Ecto neural progenitor cell (in vitro differentiated cells): ENCODE measurements around the gene FGF21.
"Not testable (repeated sequence)": the region's sequence is repeated elsewhere in the genome, so short reads cannot be mapped to it uniquely, and the experiment has no call there.

ENCODE experiments used
- DNase-seq: peaks from one replicate; pipeline ENCODE4 v3.0.0-alpha.2; 2018; ENCODE audit warnings: low spot score

FGF21 gene, protein sequence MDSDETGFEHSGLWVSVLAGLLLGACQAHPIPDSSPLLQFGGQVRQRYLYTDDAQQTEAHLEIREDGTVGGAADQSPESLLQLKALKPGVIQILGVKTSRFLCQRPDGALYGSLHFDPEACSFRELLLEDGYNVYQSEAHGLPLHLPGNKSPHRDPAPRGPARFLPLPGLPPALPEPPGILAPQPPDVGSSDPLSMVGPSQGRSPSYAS

DNA sequence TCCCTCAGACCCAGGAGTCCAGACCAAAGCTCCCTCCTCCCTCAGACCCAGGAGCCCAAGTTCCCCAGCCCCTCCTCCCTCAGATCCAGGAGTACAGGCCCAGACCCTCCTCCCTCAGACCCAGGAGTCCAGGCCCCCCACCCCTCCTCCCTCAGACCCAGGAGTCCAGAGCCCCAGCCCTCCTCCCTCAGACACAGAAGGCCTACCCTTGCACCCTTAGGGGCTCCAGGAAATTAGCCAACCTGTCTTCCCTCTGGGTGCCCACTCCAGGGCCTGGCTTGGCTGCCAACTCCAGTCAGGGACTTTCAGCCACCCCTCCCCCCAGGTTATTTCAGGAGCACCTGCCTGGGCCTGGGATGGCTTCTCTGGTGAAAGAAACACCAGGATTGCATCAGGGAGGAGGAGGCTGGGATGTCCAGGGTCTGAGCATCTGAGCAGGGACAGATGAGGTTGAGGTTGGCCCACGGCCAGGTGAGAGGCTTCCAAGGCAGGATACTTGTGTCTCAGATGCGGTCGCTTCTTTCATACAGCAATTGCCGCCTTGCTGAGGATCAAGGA lies at the start of gene FGF21:
Gene FGF21, plus strand, starts transcription at position 441 of the 558 bp plus-strand sequence. CDS start 713 bp downstream, outside the sequence.
- no peak for DNase-seq

DNA sequence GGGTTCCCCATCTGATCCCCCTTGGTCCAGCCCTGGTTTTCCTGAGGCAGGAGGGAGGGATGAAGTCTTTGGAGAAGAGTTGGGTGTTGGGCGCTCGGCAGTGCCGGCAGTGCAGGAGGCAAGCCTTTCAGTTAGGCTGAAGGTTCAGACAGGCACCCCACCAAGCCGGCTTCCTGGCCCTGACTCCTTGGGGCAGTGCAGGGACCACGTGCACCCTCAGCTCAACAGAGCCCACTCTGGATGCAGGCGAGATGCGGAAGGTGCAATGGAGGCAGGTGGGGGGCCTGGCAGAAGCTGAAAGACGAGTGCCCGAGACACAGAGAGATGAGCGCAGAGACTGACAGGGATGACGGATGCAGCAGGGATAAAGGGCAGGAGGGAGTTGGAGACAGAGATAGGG lies 46.9 kb upstream of the FGF21 start:
- DNase-seq = no peak

DNA sequence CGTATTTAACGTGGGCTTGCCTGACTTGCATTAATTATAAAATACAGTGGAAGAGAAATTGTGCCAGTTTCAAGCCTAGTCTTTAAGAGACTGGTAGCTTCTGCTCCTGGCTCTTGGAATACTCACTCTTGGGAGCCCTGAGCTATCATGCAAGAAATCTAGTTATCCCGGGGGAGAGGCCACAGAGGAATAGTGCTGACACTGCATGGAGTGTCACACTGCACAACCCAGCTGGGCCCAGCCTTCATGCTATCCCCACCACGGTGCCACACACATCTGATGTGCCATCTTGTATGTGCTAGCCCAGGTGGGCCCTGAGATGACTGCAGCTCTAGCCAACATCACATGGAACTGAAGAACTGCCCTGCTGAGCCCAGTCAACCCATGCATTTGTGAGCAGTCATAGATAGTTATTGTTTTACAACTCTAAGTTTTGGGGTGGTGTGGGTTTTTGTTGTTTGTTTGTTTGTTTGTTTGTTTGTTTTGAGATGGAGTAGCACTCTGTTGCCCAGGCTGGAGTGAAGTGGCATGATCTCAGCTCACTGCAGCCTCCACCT lies 44.1 kb upstream of the FGF21 start:
- no peak for DNase-seq

DNA sequence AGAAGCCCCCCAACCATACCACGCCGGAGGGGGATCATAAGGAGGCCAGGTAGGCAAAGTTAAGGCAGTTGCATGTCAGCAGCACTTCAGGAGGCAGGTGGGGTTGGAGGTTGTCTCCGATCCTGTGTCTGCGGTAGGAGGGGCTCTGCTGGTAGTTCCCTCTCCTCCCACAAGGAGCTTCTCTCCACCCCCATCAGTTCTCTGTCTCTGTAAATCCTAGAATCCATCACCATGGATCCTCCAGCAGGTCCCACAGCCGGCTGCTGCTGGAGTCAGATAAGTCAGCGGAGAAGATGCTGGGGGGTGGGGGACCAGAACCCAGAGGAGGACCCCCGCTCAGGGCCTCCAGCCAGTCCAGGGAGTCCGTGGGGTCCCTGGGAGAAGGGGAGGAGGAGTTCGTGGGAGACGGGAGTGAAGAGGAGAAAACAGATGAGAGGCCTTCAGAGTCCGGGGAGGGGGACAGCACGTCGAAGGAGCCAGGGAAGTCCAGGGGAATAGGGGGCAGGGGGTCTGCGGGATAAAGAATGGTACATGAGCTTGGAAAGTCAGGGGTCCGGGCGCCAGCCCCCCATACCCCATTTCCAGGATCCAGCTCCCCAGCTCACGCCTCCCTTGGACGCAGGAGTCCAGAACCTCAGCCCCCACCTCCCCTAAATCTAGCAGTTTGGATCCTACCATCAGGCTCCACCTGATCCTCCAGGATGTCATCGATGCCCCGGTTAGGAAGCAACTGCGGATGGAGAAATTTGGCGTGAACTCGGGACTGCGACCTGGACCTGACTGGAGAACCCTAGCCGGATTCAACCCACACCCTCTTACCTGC lies 42.1 kb upstream of the FGF21 start:
- DNase-seq = peak; percentile 67

DNA sequence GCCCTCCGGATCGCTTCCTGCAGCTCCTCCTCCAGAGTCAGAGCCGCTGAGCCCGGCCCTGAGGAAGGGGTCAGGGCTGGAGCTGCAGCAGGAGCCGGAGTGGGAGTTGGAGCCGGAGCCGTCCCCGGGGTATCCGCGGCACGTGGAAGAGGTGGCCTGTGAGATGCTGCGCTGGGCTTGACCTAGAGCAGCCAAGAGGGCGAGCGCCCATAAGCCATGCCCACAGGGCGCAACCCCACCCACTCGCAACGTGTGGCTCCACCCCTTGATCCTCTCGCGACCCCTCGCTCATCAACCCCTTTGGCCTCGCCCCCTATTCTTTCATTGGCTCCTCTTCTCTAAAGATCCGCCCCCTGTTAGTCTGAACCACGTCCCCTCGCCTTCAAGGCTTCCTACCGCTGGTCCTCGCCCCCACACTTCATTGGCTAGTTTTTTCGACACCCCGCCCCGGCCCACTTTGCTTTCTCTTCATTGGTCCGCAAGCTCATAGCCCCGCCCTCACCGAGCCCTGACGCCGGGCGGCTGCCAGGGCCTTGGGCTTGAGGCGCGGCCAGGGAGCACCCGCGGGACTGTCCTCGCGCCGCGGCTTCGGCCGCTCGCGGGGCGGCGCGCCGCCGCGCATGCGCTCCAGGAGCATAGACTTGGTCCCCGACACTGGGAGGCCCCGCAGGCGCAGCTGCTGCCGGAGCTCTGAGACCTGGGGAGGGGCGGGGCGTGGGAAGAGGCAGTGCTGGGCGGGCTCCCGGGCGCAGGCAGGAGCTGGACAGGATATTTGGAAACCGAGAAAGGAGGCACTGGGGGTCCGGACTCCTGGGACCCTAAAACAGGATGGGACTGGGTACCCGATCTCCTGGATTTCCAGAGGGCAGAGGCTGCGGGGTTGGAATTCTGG lies 41.2 kb upstream of the FGF21 start:
- DNase-seq = peak; percentile 99

DNA sequence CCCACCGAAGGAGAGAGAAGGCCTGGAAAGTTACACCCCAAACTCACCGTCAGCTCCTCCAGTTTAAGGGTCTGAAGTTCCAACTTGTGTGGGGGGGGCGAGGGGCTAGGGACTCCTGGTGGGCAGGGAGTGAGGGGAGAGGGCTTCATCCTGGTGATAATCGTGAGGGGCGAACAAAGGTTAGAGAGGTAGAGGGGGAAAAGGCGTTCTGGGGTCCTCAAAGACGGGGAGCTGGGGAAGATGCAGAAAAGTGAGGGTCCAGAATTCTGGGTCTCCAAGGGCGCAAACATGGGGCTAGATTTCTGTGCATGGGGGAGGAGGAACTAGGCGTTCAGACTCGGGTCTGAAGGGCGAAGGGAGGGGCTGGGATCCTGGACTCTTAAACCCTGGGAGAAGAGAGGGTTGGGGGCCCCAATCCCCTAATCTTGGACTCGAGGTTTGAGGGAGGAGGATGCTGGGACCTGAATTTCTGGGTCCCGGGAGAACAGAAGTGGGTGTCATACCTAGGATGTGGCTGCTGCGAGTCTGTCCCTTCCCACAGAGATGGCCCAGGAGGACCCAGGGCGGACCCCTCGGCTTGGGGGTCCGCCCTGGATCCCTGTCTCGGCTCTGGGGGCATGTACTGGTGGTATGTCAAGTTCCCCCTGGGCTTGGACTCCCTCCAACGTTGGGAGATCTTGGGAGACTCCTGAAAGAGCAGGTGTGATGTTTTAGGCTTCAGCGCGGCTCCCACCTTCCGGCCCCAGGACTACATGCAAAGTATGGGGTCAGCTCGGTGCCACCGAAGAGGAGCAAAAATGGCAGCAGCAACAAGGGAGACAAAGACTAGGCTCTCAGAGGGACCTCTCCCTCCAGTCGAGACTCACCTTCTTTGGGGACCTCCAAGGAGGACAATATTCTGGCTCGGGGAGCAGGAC lies 40.3 kb upstream of the FGF21 start:
- no peak for DNase-seq

DNA sequence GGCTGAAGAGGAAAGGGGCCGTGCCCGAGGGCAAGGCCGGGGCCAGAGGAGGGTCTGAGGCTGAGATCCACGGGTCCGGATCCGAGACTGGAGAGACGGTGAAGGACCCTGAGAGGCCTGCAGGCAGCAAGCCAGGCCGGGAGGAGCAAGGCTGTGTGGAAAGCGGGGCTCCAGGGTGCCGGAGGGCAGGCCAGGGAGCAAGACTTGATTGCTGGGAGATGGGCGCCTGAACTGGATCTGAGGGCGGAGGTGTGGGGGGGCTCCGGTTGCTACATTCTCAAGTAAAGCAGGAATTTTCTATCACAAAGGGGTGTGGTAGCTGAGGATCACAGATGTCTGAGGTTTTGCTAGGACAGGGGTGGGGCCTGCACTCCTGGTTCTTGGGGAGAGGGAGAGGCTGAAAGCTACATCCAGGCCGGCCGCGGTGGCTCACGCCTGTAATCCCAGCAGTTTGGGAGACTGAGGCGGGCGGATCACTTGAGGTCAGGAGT lies 39.6 kb upstream of the FGF21 start:
- peak; percentile 54 for DNase-seq

DNA sequence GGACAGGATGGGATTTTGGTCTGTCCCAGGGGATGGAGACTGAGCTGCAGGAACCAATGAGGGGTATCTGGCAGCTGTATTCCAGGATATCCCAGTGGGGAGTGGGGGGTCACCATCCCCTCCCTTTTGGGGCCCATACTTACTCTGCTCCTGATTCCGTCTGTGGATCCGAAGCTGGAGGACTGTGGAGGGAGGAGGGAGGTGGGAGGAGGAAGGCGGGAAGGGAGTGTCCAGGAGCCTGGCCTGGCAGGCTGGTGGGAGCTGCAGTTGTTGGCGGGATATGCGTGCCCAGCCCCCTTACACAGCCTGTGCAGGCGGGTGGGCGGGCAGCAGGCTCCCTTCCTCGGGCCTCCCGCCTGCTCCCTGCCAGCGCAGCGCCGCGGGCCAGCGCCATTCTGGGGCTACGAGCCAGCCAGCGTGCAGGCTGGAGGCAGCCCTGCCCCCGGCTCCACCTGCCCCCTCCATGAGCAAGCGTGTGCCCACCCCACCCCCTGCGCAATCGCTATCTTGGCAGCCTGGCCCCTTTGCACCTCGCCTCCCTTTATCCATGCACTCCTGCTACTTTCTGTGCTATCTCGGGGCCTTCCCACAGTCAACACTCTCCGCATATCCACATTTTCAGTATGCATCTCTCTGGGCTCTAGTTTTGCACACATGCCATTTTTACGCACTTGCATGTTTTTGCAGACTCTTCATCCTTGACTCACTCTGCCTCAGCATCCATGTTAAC lies 38.6 kb upstream of the FGF21 start:
- peak; percentile 67 for DNase-seq

DNA sequence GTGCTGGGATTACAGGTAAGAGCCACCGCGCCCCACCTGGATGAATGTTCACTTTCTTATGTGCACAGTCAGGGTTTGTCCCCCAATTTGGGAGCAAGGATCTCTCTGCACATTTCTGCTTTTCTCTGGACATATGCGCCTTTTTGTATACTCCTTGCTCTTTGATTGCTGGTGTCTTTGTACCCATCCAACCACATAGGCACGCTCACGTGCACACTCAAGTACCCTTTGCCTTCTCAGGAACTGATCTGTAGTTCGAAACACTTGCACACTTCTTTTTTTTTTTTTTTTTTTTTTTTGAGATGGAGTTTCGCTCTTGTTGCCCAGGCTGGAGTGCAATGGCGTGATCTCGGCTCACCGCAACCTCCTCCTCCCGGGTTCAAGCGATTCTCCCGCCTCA lies 37.2 kb upstream of the FGF21 start:
- DNase-seq = not testable (repeated sequence)

DNA sequence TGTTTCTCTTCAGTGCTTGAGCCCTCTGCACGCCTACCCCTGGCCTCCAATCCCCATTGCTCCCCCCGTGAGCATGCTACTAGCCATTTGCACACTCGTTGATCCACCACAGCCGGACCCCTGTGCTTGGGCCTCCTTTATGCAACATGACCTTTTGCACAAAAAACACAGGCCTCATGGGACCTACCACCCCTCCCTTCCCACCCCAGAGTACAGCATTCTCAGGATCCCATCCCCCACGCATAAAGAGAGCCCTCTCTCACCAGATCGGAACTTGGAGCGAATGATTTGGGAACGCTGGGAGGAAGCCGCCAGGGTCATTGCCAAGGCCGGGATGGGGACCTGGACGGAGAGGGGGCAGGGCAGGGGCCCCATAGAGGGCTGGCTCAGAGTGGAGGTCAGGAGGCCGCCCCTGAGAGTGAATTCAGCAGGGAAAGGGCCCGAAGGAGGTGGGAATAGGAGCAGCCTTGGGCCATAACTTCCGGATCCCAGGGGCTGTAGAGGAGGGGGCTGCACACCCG lies 36.6 kb upstream of the FGF21 start:
- DNase-seq = no peak

DNA sequence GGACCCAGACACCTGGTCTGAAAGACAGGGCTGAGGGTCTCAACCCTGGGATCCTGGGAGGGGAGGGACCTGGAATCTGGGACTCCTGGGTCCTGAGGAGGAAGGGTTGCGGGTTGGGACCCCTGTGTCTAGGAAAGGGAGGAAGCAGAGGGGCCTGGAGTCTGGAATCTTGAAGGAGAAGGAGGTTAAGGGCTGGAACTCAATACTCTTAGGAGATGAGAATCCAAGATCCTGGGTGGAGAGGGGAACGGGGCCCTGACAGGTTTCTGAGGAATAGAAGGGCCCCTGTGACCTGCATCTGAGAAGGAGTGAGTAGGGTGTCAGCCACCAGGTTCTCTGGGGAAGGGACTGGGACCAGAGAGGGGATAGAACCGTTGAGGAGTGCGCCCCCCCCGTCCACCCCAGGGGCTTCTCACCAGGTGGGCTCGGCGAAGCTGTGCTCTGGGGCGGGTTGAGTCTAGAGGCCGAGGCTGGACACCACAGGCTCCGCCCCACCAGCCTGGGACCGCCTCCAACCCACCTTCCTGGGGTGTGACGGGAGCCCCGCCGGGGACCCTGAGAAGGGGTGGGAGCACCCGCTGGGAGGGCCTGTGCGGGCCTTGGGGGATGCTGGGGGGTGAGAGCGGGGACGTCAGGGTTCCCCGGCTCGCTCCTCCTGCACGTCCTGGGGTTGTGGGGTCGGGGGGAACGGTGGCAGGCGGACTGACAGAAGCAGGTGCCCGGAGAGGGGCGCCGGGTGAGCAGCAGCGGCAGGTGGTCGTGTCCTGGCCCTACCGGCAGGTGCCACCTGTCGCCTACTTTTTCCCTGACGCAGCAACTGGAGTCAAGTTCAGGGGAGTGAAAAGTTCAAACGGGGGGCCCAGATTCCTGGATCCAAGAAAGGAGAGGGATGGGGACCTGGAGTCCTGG lies 35.8 kb upstream of the FGF21 start, which contains the start of gene MAMSTR:
Gene MAMSTR, minus strand, starts transcription at position 463 of the 909 bp plus-strand sequence. CDS start 694 bp downstream, outside the sequence.
- no peak for DNase-seq

DNA sequence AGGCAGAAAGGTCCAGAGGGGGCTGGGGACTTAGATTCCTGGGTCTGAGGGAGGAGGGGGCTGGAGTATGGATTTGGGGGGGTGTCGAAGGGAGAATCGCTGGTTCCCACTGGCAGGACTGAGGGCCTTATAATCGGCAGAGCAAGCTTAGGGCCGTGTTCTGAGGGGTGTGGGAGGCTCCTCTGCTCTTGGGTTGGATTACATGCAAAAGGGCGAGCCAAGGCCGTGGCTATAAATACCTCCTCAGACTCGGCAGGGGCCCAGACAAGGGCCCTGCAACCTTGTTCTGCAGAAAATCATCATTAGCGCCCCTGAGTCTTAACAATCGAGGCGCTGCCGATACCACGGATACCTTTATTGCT lies 35.1 kb upstream of the FGF21 start:
- DNase-seq = no peak

DNA sequence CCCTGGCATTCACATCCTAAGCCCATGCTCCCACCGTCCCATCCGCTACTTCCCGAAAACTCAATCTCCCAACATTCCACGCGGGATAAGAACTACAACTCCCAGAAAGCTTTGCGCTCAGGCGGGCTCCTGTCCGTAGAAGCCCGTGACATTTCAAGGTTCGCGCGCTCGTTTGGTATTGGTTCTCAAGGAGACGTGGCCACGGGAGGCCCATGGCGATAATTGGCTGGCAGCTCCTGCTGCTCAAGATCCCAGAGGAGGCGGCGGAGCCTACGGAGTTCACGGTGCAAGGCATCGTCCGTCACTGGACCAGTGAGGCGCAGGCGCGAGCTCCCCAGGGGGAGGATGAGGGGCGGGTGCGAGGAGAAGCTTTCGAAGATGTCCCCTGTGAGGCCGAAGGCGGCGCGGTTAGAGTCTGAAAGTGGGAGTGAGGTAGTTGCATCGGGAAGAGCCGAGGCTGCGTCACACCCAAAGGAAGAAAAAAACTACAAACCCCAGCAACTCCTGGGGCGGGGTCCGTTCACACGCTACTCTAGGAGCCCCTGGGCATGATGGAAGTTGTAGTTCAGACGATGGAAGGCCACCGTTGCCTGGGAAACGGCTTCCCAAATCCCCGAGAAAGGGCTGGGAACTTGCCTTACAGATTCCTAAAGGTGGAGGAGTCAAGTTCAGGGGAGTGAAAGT lies 34.6 kb upstream of the FGF21 start:
- DNase-seq = peak; percentile 99

DNA sequence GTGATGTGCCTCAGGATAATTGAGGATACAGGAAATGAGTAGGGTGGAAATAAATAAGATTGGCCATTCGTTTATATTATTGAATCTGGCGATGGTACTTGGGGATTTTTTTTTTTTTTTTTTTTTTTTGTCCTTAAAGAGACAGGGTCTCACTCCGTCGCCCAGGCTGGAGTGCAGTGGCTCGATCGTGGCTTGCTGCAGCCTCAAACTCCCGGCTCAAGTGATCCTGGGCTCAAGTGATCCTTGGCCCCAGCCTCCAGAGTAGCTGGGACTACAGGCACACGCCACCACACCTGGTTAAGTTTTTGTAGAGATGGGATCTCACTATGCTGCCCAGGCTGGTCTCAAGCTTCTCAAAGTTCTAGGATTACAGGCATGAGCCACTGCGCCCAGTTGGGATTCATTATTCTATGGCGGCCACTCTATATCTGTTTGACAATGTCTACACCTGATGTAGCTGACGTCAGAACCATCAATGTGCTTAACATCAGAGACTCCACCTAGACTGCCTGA lies 33.1 kb upstream of the FGF21 start:
- DNase-seq = no peak

DNA sequence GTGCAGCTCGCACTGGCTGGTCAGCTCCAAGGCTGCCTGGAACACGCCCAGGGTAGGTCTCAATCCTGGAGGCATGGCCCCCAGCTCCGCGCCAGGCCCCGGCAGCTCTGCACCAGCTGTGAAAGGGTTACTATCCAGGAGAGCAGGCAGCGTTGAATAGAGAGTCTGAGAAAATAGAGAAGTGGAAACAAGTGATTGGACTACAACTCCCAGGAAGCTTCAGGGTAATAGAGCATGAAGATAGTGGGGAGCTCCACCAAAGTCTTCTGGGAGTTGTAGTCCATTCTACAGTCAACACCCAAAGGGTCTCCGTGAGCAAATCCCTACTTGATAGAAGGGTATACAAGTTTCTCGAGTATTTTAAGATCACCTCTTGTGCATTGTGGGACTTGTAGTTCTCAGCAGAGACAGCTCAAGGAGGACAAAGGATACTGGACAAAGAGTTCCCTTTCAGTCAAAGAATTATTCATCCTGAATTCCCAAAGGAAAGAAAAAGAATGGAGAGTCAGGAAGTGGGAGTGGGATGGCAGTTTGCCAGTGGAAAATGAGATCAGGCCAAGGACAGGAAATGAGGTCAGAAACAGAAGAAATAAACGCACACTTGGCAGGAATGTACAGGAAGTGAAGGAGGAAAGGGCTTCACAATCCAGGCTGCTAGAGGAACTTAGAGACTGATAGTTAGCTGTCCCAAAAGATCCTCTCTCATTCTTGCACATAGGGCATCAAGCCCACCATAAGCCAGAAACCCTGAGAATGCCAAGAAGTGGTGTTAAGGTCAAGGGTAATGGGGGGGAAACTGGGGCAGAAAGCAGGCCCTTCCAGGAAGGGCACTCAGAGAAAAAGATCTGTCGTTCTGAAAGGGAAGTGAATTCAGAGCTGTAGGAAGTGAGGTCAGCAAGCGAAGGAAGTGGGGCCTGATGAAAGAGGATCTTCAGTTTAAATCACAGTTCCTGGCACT lies 30.2 kb upstream of the FGF21 start:
- no peak for DNase-seq

DNA sequence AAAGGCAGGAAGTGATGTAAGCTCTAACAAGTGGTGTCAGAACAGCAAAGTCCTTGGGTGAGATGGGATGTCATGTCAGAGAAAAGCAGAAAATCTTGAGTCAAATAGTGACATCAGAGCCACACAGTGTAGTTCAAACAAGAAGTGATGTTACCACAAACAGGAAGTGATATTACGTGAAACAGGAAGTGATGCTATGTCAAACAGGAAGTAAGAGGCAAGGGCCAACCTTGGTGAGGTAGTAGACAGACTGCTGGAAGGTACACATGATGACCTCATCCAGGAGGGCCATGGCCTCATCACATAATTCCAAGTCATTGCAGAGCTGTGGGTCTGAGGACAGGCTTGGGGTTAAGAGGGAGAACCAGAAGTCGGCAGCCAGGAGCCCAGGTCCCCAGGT lies 28.8 kb upstream of the FGF21 start:
- no peak for DNase-seq
